OCI-LY1 (cell line): ENCODE results near the gene GNAS-AS1.

ENCODE experiments used
- EZH2 ChIP-seq: fragments of 200-600 bp; sonication (generic), shearing (Covaris generic); IDR thresholded peaks from 2 replicates; pipeline ENCODE4 v1.8.0; 2017; ENCODE audit warnings: borderline replicate concordance, mixed run types, mild to moderate bottlenecking, antibody characterized with exemption, low read length, moderate library complexity, mixed read lengths
- TF ChIP-seq, protein P1 (sequence below): fragments of 200-600 bp; sonication (generic), shearing (Covaris generic); IDR thresholded peaks from 2 replicates; pipeline ENCODE4 v1.5.1; 2017; ENCODE audit warnings: mild to moderate bottlenecking, antibody characterized with exemption, low read length, moderate library complexity, mixed read lengths

DNA sequence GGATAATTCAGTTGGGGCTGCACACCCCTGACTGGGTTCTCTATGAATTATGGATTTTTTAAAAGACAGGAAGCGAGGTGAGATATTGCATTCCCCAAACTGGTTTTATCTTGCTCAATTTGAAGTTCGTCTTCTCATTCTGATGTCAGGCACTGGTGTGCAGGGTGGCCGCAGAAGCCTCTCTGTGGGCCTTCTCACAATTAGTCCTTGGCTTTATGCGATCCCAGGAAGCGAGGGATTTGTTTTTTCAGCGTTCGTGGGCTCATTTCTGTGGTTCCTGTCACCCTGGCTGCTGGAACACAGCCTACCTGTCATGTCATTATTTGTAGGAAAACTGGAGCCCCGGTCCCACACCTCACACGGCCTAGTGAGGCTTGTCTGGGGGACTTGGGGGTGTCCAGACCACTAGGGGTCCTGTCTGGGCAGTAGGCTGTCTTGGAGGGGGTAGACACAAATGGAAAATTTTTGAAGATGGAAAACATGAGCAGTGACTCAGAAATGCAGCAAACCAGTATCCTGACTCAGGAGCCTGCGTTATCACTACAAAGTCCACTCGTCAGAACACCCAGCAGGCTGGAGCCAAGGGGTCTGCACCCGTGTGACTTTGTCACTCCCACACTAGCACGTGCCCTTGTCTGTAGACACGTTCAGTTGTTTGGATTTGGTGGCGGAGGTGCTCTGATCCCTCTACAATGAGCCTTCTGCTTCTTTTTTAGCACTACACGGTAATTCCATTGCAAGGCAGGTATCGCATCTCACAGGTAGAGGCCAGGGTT is 42.2 kb downstream of the GNAS-AS1 start:
- TF ChIP-seq, protein P1, sequence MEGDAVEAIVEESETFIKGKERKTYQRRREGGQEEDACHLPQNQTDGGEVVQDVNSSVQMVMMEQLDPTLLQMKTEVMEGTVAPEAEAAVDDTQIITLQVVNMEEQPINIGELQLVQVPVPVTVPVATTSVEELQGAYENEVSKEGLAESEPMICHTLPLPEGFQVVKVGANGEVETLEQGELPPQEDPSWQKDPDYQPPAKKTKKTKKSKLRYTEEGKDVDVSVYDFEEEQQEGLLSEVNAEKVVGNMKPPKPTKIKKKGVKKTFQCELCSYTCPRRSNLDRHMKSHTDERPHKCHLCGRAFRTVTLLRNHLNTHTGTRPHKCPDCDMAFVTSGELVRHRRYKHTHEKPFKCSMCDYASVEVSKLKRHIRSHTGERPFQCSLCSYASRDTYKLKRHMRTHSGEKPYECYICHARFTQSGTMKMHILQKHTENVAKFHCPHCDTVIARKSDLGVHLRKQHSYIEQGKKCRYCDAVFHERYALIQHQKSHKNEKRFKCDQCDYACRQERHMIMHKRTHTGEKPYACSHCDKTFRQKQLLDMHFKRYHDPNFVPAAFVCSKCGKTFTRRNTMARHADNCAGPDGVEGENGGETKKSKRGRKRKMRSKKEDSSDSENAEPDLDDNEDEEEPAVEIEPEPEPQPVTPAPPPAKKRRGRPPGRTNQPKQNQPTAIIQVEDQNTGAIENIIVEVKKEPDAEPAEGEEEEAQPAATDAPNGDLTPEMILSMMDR = no peak
- no peak for TF ChIP-seq EZH2
